K562 (cell line): ENCODE results near the gene PRKCQ. TPM values are rescaled to one million over a fixed set of nuclear protein-coding genes. Genes with fewer than 3 reads are reported as not detected.

Source experiments
- CREB1 ChIP-seq, 2 experiments: sonication (generic) in 1 of 2; formaldehyde crosslinking in 1 of 2; IDR thresholded peaks; 2 replicates each; pipeline versions ENCODE4 v1.6.1 to v1.8.0; 2012 to 2022; ENCODE audit warnings: inconsistent platforms in 1 of 2, mild to moderate bottlenecking in 1 of 2, missing genetic modification reagents in 1 of 2, moderate library complexity in 1 of 2
- CTCF ChIP-seq, 3 experiments: IDR thresholded peaks in 2 of 3; conservative IDR thresholded peaks in 1 of 3; 2 replicates each; pipeline ENCODE4 v1.5.1; 2011 to 2012; ENCODE audit warnings: low read length in 3 of 3, mild to moderate bottlenecking in 3 of 3, control low read depth in 2 of 3, improper control_type of control experiment in 1 of 3, inconsistent platforms in 1 of 3, low read depth in 1 of 3, mixed read lengths in 1 of 3, moderate library complexity in 1 of 3; ENCODE audit not compliant: insufficient read depth in 2 of 3
- EGR1 ChIP-seq: fragments of 450-650 bp; conservative IDR thresholded peaks from 2 replicates; pipeline ENCODE4 v1.6.1; 2017; ENCODE audit warnings: mild to moderate bottlenecking
- FOXK1 ChIP-seq: sonication (generic); formaldehyde crosslinking; IDR thresholded peaks from 2 replicates; pipeline ENCODE4 v1.8.0; 2022; ENCODE audit warnings: missing genetic modification reagents, mild to moderate bottlenecking, borderline replicate concordance
- GMEB1 ChIP-seq: fragments of 250-450 bp; sonication (Bioruptor Pico); IDR thresholded peaks from 2 replicates; pipeline ENCODE4 v1.4.0; 2020; ENCODE audit warnings: mild to moderate bottlenecking
- MTA3 ChIP-seq: fragments of 450-650 bp; formaldehyde crosslinking; IDR thresholded peaks from 2 replicates; pipeline ENCODE4 v1.6.1; 2017; ENCODE audit warnings: mild to moderate bottlenecking, borderline replicate concordance
- OTX1 ChIP-seq: fragments of 450-650 bp; formaldehyde crosslinking; IDR thresholded peaks from 2 replicates; pipeline ENCODE4 v1.4.0; 2022; ENCODE audit warnings: mild to moderate bottlenecking
- SMARCE1 ChIP-seq: fragments of 450-650 bp; IDR thresholded peaks from 2 replicates; pipeline ENCODE4 v1.7.1; 2016; ENCODE audit warnings: mild to moderate bottlenecking
- STAG1 ChIP-seq: sonication (generic); formaldehyde crosslinking; IDR thresholded peaks from 2 replicates; pipeline ENCODE4 v1.5.0; 2020; ENCODE audit warnings: missing genetic modification reagents, borderline replicate concordance
- TAF9B ChIP-seq: fragments of 450-650 bp; IDR thresholded peaks from 2 replicates; pipeline ENCODE4 v1.6.1; 2018; ENCODE audit warnings: mild to moderate bottlenecking; ENCODE audit not compliant: partially characterized antibody
- ZEB2 ChIP-seq: fragments of 450-650 bp; IDR thresholded peaks from 2 replicates; pipeline ENCODE4 v1.6.1; 2016
- ZNF274 ChIP-seq: IDR thresholded peaks from 2 replicates; pipeline ENCODE4 v1.6.1; 2011; ENCODE audit warnings: low read depth, mild to moderate bottlenecking, low read length, moderate library complexity, borderline replicate concordance
- polyA plus RNA-seq, 8 experiments: library from polyadenylated mRNA; depleted of rRNA in 4 of 8; stranded (reverse) in 5 of 8; unstranded in 3 of 8; fragments of >200 nt; fragmentation: Nextera tagmentation in 2 of 8; fragmentation: Illumina TruSeq in 1 of 8; extraction: Ambion mirVana in 2 of 8; extraction: Trizol in 1 of 8; gene quantifications; 2 replicates each; pipeline versions ENCODE4 v1.2.1 to v1.2.3, GENCODE V29; 2011 to 2014; ENCODE audit warnings: inconsistent platforms in 1 of 8, missing spikeins in 1 of 8
- total RNA-seq, 7 experiments: library from RNA; depleted of rRNA in 6 of 7; stranded (reverse); fragments of >200 nt in 6 of 7; fragmentation: Illumina TruSeq in 2 of 7; extraction: Trizol in 2 of 7; gene quantifications; 2 replicates each; pipeline versions ENCODE4 v1.2.1 to v1.2.3, GENCODE V29; 2011 to 2021; ENCODE audit warnings: low replicate concordance in 1 of 7
- TF ChIP-seq, protein P1 (sequence below): sonication (generic); formaldehyde crosslinking; IDR thresholded peaks from 2 replicates; pipeline ENCODE4 v1.8.1; 2023; ENCODE audit warnings: missing genetic modification reagents, mild to moderate bottlenecking, borderline replicate concordance
- TF ChIP-seq, protein P2 (sequence below): fragments of 450-650 bp; conservative IDR thresholded peaks from 2 replicates; pipeline ENCODE4 v1.6.1; 2016; ENCODE audit warnings: missing genetic modification characterization, low read depth, mild to moderate bottlenecking, missing compliant biosample characterization, moderate library complexity

PRKCQ gene
- total and polyA plus RNA-seq, 9 of the 15 experiments (the other 6 are each of a cell fraction or from before 2014, with no cell fraction given), result 4.4 to 23.3 (median 14.6) TPM

GRCh38 chr10:6430423-6430980 lies 149.6 kb downstream of the PRKCQ start (continued):
- TF ChIP-seq, protein P1, sequence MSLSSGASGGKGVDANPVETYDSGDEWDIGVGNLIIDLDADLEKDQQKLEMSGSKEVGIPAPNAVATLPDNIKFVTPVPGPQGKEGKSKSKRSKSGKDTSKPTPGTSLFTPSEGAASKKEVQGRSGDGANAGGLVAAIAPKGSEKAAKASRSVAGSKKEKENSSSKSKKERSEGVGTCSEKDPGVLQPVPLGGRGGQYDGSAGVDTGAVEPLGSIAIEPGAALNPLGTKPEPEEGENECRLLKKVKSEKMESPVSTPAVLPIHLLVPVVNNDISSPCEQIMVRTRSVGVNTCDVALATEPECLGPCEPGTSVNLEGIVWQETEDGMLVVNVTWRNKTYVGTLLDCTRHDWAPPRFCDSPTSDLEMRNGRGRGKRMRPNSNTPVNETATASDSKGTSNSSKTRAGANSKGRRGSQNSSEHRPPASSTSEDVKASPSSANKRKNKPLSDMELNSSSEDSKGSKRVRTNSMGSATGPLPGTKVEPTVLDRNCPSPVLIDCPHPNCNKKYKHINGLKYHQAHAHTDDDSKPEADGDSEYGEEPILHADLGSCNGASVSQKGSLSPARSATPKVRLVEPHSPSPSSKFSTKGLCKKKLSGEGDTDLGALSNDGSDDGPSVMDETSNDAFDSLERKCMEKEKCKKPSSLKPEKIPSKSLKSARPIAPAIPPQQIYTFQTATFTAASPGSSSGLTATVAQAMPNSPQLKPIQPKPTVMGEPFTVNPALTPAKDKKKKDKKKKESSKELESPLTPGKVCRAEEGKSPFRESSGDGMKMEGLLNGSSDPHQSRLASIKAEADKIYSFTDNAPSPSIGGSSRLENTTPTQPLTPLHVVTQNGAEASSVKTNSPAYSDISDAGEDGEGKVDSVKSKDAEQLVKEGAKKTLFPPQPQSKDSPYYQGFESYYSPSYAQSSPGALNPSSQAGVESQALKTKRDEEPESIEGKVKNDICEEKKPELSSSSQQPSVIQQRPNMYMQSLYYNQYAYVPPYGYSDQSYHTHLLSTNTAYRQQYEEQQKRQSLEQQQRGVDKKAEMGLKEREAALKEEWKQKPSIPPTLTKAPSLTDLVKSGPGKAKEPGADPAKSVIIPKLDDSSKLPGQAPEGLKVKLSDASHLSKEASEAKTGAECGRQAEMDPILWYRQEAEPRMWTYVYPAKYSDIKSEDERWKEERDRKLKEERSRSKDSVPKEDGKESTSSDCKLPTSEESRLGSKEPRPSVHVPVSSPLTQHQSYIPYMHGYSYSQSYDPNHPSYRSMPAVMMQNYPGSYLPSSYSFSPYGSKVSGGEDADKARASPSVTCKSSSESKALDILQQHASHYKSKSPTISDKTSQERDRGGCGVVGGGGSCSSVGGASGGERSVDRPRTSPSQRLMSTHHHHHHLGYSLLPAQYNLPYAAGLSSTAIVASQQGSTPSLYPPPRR (CRISPR knock-in tag), result no peak
- TF ChIP-seq CTCF (IDR thresholded peaks at IDR 0.05 in 2 of 3, conservative IDR thresholded peaks at IDR 0.05 in 1 of 3; ENCODE audit: insufficient read depth in 2 of 3, low read depth in 1 of 3, low read length in 3 of 3) (no peak), CREB1 (IDR thresholded peaks at IDR 0.05) (no peak), CREB1 (CRISPR knock-in tag; IDR thresholded peaks at IDR 0.05) (no peak), MTA3 (no peak), OTX1 (no peak), FOXK1 (CRISPR knock-in tag) (no peak), SMARCE1 (no peak), EGR1 (no peak), TAF9B (no peak), ZEB2 (no peak), GMEB1 (CRISPR knock-in tag) (no peak), STAG1 (CRISPR knock-in tag) (no peak), ZNF274 (no peak)
- TF ChIP-seq, protein P2, sequence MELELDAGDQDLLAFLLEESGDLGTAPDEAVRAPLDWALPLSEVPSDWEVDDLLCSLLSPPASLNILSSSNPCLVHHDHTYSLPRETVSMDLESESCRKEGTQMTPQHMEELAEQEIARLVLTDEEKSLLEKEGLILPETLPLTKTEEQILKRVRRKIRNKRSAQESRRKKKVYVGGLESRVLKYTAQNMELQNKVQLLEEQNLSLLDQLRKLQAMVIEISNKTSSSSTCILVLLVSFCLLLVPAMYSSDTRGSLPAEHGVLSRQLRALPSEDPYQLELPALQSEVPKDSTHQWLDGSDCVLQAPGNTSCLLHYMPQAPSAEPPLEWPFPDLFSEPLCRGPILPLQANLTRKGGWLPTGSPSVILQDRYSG (tag), result no peak
